Measurements from ENCODE around the gene PFDN2.
"Not testable (repeated sequence)": the region's sequence is repeated elsewhere in the genome, so short reads cannot be mapped to it uniquely, and the experiment has no call there.

The PFDN2 gene

GRCh38 chr1:161081519-161081918, 36.3 kb downstream of the PFDN2 start:
- DNase-seq (ENCODE audit: low read depth, low spot score) = no peak

- DNase-seq (ENCODE audit: low read depth, low spot score) = no peak
Measured at GRCh38 chr1:161080441-161081405, 37.1 kb downstream of the PFDN2 start.

- DNase-seq (ENCODE audit: low read depth, low spot score) = no peak
Measured at GRCh38 chr1:161079436-161080110, 38.3 kb downstream of the PFDN2 start.

- DNase-seq (ENCODE audit: low read depth, low spot score) = no peak
Measured at GRCh38 chr1:161077426-161077825, 40.4 kb downstream of the PFDN2 start.

- DNase-seq (ENCODE audit: low read depth, low spot score) = no peak
Measured at GRCh38 chr1:161076410-161076809, 41.4 kb downstream of the PFDN2 start.

- DNase-seq (ENCODE audit: low read depth, low spot score) = no peak
Measured at GRCh38 chr1:161074676-161075368, 43.0 kb downstream of the PFDN2 start.

GRCh38 chr1:161073474-161074121, 44.2 kb downstream of the PFDN2 start:
- no peak for DNase-seq (ENCODE audit: low read depth, low spot score)

GRCh38 chr1:161072751-161073449, 44.9 kb downstream of the PFDN2 start:
- no peak for DNase-seq (ENCODE audit: low read depth, low spot score)

- DNase-seq (ENCODE audit: low read depth, low spot score) = no peak
Measured at GRCh38 chr1:161071886-161072371, 45.9 kb downstream of the PFDN2 start.

- no peak for DNase-seq (ENCODE audit: low read depth, low spot score)
Measured at GRCh38 chr1:161070761-161071160, 47.1 kb downstream of the PFDN2 start.

- DNase-seq (ENCODE audit: low read depth, low spot score) = peak; percentile 72
Measured at GRCh38 chr1:161069731-161070270, 48.0 kb downstream of the PFDN2 start, which contains the start of gene ARHGAP30. TSS of gene ARHGAP30 (minus strand) at chr1:161069891. CDS start at chr1:161069624, 267 bp downstream.

- DNase-seq (ENCODE audit: low read depth, low spot score) = no peak
Measured at GRCh38 chr1:161069241-161069640, 48.6 kb downstream of the PFDN2 start.

- DNase-seq (ENCODE audit: low read depth, low spot score) = peak; percentile 56
Measured at GRCh38 chr1:161068306-161069234, 49.3 kb downstream of the PFDN2 start.

- DNase-seq (ENCODE audit: low read depth, low spot score) = no peak
Measured at GRCh38 chr1:161066694-161067093, 51.1 kb downstream of the PFDN2 start.

GRCh38 chr1:161065681-161066080, 52.2 kb downstream of the PFDN2 start:
- not testable (repeated sequence) for DNase-seq (ENCODE audit: low read depth, low spot score)

GRCh38 chr1:161063936-161064335, 53.9 kb downstream of the PFDN2 start:
- not testable (repeated sequence) for DNase-seq (ENCODE audit: low read depth, low spot score)

- no peak for DNase-seq (ENCODE audit: low read depth, low spot score)
Measured at GRCh38 chr1:161061419-161061818, 56.4 kb downstream of the PFDN2 start.

GRCh38 chr1:161059293-161059692, 58.5 kb downstream of the PFDN2 start:
- DNase-seq (ENCODE audit: low read depth, low spot score) = no peak

- no peak for DNase-seq (ENCODE audit: low read depth, low spot score)
Measured at GRCh38 chr1:161054805-161055204, 63.0 kb downstream of the PFDN2 start.

All from activated CD4-positive, CD25-positive, alpha-beta regulatory T cell treated with anti-CD3 and anti-CD28 coated beads, Interleukin-2, amount 50 U/mL, for 16 hours (primary cell).